Endothelial cell of umbilical vein (primary cell): ENCODE results near the gene AKNA. TPM values are rescaled to one million over a fixed set of nuclear protein-coding genes. Genes with fewer than 3 reads are reported as not detected.

Experiments used
- BruUV-seq: library from RNA; stranded (reverse); fragments of 400-500 nt; replicated peaks from 2 replicates; lab custom pipeline; 2021; lab: Mats Ljungman, UMichigan
- CTCF ChIA-PET: fragments of 300-600, 350-600 bp; sonication (Branson Sonifier 250); formaldehyde crosslinking; loops from one replicate; lab custom pipeline; 2021; ENCODE audit warnings: antibody characterized with exemption, inconsistent platforms; lab: Charles Lee
- POLR2A ChIA-PET: fragments of 300-600, 350-600 bp; sonication (Branson Sonifier 250); formaldehyde crosslinking; loops from one replicate; lab custom pipeline; 2021; ENCODE audit warnings: antibody characterized with exemption, inconsistent platforms; lab: Charles Lee
- DNase-seq: peaks from one replicate; pipeline ENCODE4 v3.0.0-alpha.2; 2011; ENCODE audit warnings: low read depth, low spot score
- FAIRE-seq: peaks from 2 replicates; lab custom pipeline; 2011; peaks lifted over from hg19 to GRCh38; lab: Jason Lieb, UNC
- H2AFZ ChIP-seq: 2 replicates; pipeline ENCODE4 v1.6.0; 2012; ENCODE audit warnings: low read depth, low read length, control low read depth, inconsistent platforms
- H3K27ac ChIP-seq: 2 replicates; pipeline ENCODE4 v1.5.1; 2011; ENCODE audit warnings: low read depth, mild to moderate bottlenecking, control low read depth, low read length, moderate library complexity; ENCODE audit not compliant: insufficient read depth
- H3K27me3 ChIP-seq, 2 experiments: 2 replicates each; pipeline versions ENCODE4 v1.6.0 to v1.6.1; 2011; ENCODE audit warnings: low read length in 2 of 2, mixed read lengths in 1 of 2; ENCODE audit not compliant: control insufficient read depth in 2 of 2, insufficient read depth in 2 of 2
- H3K36me3 ChIP-seq, 2 experiments: 2 replicates in 1 of 2; 3 replicates in 1 of 2; pipeline ENCODE4 v1.5.1; 2011; ENCODE audit warnings: low read length in 2 of 2, mild to moderate bottlenecking in 1 of 2, moderate library complexity in 1 of 2; ENCODE audit not compliant: control insufficient read depth in 2 of 2, insufficient read depth in 2 of 2; ENCODE audit errors: extremely low read depth in 1 of 2
- H3K4me1 ChIP-seq: 3 replicates; pipeline ENCODE4 v1.5.1; 2011; ENCODE audit warnings: mild to moderate bottlenecking, low read length; ENCODE audit not compliant: control insufficient read depth, insufficient read depth; ENCODE audit errors: extremely low read depth
- H3K4me2 ChIP-seq: 2 replicates; pipeline ENCODE4 v1.6.1; 2011; ENCODE audit warnings: low read length, control low read depth, mixed read lengths; ENCODE audit not compliant: insufficient read depth
- H3K4me3 ChIP-seq, 3 experiments: fragments of 200-600 bp in 1 of 3; sonication (generic), shearing (Covaris generic) in 1 of 3; replicated peaks in 1 of 3; 2 replicates each; pipeline ENCODE4 v1.5.1; 2011 to 2016; ENCODE audit warnings: control low read depth in 3 of 3, low read length in 3 of 3, mild to moderate bottlenecking in 2 of 3, inconsistent platforms in 1 of 3, low read depth in 1 of 3, moderate library complexity in 1 of 3; ENCODE audit not compliant: insufficient read depth in 1 of 3
- H3K79me2 ChIP-seq: 2 replicates; pipeline ENCODE4 v1.6.0; 2012; ENCODE audit warnings: low read length, inconsistent platforms; ENCODE audit not compliant: control insufficient read depth, insufficient read depth
- H3K9ac ChIP-seq: replicated peaks from 2 replicates; pipeline ENCODE3; 2011; ENCODE audit warnings: low read length, control low read depth; ENCODE audit not compliant: insufficient read depth; ENCODE audit errors: extremely low read depth
- H3K9me1 ChIP-seq: replicated peaks from 3 replicates; pipeline ENCODE4 v1.6.0; 2011; ENCODE audit warnings: mild to moderate bottlenecking, low read length; ENCODE audit not compliant: control insufficient read depth, insufficient read depth; ENCODE audit errors: extremely low read depth
- H3K9me3 ChIP-seq: replicated peaks from 2 replicates; pipeline ENCODE4 v1.5.1; 2012; ENCODE audit warnings: low read length, inconsistent platforms; ENCODE audit not compliant: control insufficient read depth, insufficient read depth
- H4K20me1 ChIP-seq: replicated peaks from 2 replicates; pipeline ENCODE3; 2011; ENCODE audit warnings: mild to moderate bottlenecking, low read length; ENCODE audit not compliant: control insufficient read depth, insufficient read depth; ENCODE audit errors: extremely low read depth
- EZH2 ChIP-seq: IDR thresholded peaks from 2 replicates; pipeline ENCODE4 v1.6.1; 2012; ENCODE audit warnings: borderline replicate concordance, low read depth, mild to moderate bottlenecking, moderate library complexity, low read length, inconsistent platforms; ENCODE audit not compliant: severe bottlenecking
- FOS ChIP-seq: IDR thresholded peaks from 2 replicates; pipeline ENCODE4 v1.6.1; 2011; ENCODE audit warnings: mild to moderate bottlenecking, low read length, moderate library complexity, borderline replicate concordance; ENCODE audit not compliant: insufficient read depth
- GATA2 ChIP-seq: IDR thresholded peaks from 2 replicates; pipeline ENCODE4 v1.7.0; 2011; ENCODE audit warnings: low read depth, mild to moderate bottlenecking, moderate library complexity, mixed read lengths, low read length; ENCODE audit not compliant: insufficient read length, insufficient read depth
- JUN ChIP-seq: IDR thresholded peaks from 2 replicates; pipeline ENCODE4 v1.6.1; 2011; ENCODE audit warnings: borderline replicate concordance, low read depth; ENCODE audit not compliant: insufficient read length, insufficient read depth
- MYC ChIP-seq: IDR thresholded peaks from one replicate; pipeline ENCODE4 v1.6.1; 2011; ENCODE audit warnings: mild to moderate bottlenecking, low read depth, low read length
- POLR2A ChIP-seq: IDR thresholded peaks from 2 replicates; pipeline ENCODE4 v1.6.1; 2012; ENCODE audit warnings: low read depth, mild to moderate bottlenecking, control low read depth, low read length
- POLR2AphosphoS5 ChIP-seq: IDR thresholded peaks from 2 replicates; pipeline ENCODE4 v1.6.1; 2012; ENCODE audit warnings: low read depth, mild to moderate bottlenecking, control low read depth, low read length, moderate library complexity; ENCODE audit not compliant: insufficient read depth
- dilution Hi-C: fragments of 300-500 bp; cut with MboI; formaldehyde crosslinking; loops from one replicate; pipeline ENCODE4 v1.15.0; 2019; ENCODE audit warnings: low sequenced_read_pairs; ENCODE audit not compliant: extremely low pct_ligation_motif_present
- intact Hi-C: fragments of 100-400 bp; cut with micrococcal nuclease; formaldehyde crosslinking; loops from one replicate; pipeline ENCODE4 v1.10.0; 2022
- polyA plus RNA-seq, 4 experiments: library from polyadenylated mRNA; depleted of rRNA in 3 of 4; stranded (reverse) in 3 of 4; unstranded in 1 of 4; fragments of >200 nt; gene quantifications; 2 replicates each; pipeline versions ENCODE4 v1.2.1 to v1.2.3, GENCODE V29; 2011 to 2012; ENCODE audit warnings: missing spikeins in 1 of 4
- total RNA-seq: library from RNA; stranded (reverse); gene quantifications from 2 replicates; pipeline ENCODE4 v1.2.3, GENCODE V29; 2021
- TF ChIP-seq, protein P1 (sequence below): IDR thresholded peaks from 2 replicates; pipeline ENCODE4 v1.6.1; 2011; ENCODE audit not compliant: insufficient read depth, insufficient read length
- TF ChIP-seq, protein P2 (sequence below), 2 donors: IDR thresholded peaks; 1 replicate in 1 of 2; 2 replicates in 1 of 2; pipeline ENCODE4 v1.5.1; 2011; ENCODE audit warnings: low read length in 2 of 2, mild to moderate bottlenecking in 2 of 2, moderate library complexity in 2 of 2, control low read depth in 1 of 2, inconsistent platforms in 1 of 2, low read depth in 1 of 2; ENCODE audit not compliant: insufficient read depth in 1 of 2; ENCODE audit errors: extremely low read depth in 1 of 2

The AKNA gene
- total and polyA plus RNA-seq, 2 donors (not counting 3 experiments of a cell fraction or from before 2014, with no cell fraction given) = 11.3 to 22.4 TPM

DNA sequence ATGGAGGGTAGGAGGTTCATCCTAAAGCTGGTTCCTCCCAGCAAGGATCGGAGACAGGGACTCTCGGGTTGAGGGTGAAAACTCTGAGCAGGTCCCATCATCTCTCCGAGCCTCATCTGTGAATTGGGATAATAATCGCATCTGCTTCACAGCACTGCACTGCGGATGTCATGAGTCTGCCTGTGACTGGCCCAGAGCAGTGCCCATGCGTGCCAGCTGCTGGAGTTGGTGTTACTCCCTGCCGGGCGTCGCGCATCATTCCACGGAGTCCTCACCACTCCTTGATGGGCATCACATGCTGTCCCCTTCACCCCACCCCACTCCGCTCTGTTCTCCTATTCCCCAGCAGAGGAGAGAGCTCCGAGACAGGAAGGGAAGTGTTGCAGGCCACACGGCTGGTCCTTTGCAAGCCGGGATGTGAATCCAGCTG is 100.0 kb downstream of the AKNA start:
- H3K79me2 ChIP-seq = no peaks in the 10 kb centered on the region
- TF ChIP-seq POLR2A (no peak), GATA2 (no peak), POLR2AphosphoS5 (no peak), EZH2 (no peak), JUN (no peak), MYC (no peak), FOS (no peak)
- TF ChIP-seq, protein P1, sequence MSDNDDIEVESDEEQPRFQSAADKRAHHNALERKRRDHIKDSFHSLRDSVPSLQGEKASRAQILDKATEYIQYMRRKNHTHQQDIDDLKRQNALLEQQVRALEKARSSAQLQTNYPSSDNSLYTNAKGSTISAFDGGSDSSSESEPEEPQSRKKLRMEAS = no peak
- TF ChIP-seq, protein P2, sequence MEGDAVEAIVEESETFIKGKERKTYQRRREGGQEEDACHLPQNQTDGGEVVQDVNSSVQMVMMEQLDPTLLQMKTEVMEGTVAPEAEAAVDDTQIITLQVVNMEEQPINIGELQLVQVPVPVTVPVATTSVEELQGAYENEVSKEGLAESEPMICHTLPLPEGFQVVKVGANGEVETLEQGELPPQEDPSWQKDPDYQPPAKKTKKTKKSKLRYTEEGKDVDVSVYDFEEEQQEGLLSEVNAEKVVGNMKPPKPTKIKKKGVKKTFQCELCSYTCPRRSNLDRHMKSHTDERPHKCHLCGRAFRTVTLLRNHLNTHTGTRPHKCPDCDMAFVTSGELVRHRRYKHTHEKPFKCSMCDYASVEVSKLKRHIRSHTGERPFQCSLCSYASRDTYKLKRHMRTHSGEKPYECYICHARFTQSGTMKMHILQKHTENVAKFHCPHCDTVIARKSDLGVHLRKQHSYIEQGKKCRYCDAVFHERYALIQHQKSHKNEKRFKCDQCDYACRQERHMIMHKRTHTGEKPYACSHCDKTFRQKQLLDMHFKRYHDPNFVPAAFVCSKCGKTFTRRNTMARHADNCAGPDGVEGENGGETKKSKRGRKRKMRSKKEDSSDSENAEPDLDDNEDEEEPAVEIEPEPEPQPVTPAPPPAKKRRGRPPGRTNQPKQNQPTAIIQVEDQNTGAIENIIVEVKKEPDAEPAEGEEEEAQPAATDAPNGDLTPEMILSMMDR (IDR thresholded peaks at IDR 0.05; ENCODE audit: extremely low read depth in 1 of 2, insufficient read depth in 1 of 2, low read depth in 1 of 2, low read length in 2 of 2) = no peak
- H3K27me3 ChIP-seq = no peaks in the 10 kb centered on the region
- CTCF ChIA-PET = interaction anchor here (1.2 to 5.3 kb wide), 5 partner anchors 49 to 206 kb away, joined by 3 to 277 read pairs (median 8); partner anchors contain the start of gene COL27A1
- DNase-seq (no peak), FAIRE-seq (no peak)
- POLR2A ChIA-PET = no interaction called here
- intact Hi-C loops = loop anchor here (5.0 kb wide), 2 partner anchors 50 to 65 kb away; no protein-coding TSS in a partner anchor
- no peaks in the 10 kb centered on the region for H3K9me1 ChIP-seq
- H3K4me2 ChIP-seq = no peak overlapping the region
- peaks cover under 1 to 6% of the 10 kb centered on the region in 2 experiments for H3K36me3 ChIP-seq
- no TSS peak for BruUV-seq
- H2AFZ ChIP-seq = no peak overlapping the region
- no peak overlapping the region for H3K9ac ChIP-seq
- dilution Hi-C loops = loop anchor here (25.0 kb wide), 1 partner anchor 200 kb away; the partner anchor contains the start of genes AMBP and KIF12
- no peaks in the 10 kb centered on the region for H4K20me1 ChIP-seq
- no peak overlapping the region for H3K4me3 ChIP-seq
- no peaks in the 10 kb centered on the region for H3K9me3 ChIP-seq
- no peaks in the 10 kb centered on the region for H3K4me1 ChIP-seq
- no peak overlapping the region for H3K27ac ChIP-seq
